GM19452 (cell line): ENCODE measurements around the gene CPSF6.
"Not testable (repeated sequence)": the region's sequence is repeated elsewhere in the genome, so short reads cannot be mapped to it uniquely, and the experiment has no call there.

Experiments
- ATAC-seq: cut with Tn5 transposase; IDR thresholded peaks from one replicate; pipeline ENCODE4 v1.9.1; 2021; ENCODE audit not compliant: unreplicated experiment

The CPSF6 gene

DNA sequence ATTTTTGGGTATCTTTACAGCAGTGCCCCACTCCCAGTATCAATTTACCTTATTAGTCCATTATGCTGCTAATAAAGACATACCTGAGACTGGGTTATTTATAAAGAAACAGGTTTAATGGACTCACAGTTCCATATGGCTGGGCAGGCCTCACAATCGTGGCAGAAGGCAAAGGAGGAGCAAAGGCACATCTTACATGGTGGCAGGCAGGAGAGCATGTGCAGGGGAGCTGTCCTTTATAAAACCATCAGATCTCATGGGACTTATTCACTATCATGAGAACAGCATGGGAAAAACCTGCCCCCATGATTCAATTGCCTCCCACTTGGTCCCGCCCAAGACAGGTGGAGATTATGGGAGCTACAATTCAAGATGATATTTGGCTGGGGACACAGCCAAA is 77.9 kb downstream of the CPSF6 start:
- ATAC-seq, result not testable (repeated sequence)

DNA sequence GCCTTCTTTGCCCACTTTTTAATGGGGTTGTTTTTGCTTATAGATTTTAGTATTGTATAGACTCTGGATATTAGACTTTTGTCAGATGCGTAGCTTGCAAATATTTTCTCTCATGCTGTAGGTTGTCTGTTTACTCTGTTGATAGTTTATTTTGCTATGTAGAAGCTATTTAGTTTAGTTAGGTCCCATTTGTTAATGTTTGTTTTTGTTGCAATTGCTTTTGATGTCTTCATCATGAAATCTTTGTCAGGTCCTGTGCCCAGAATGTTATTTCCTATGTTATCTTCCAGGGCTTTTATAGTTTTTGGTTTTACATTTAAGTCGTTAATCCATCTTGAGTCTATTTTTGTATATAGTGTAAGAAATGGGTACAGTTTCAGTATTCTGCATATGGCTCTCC is 78.9 kb downstream of the CPSF6 start:
- no peak for ATAC-seq

DNA sequence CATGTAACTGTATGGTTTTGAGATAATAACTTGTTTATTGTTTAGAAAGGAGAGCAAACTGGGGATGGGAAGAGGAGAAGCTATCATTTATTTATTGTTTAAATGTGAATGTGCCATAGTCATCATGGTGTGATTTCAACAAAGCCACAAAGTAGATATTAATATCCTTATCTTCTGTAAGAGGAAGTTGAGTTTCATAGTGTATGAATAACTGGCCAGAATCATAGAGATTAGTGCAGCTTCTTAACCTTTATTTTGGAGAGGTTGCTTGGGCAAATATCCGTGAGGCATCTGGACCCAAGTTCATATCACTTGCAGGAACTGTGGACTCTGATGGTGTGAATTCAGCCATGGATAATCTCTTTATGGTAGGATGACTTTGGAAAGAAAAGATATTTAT is 82.0 kb downstream of the CPSF6 start:
- ATAC-seq, result no peak
